Activated naive CD8-positive, alpha-beta T cell treated with anti-CD3 and anti-CD28 coated beads, Interleukin-2, amount 50 U/mL, for 24 hours (primary cell): ENCODE results near the gene PLCD1.
A peak's percentile ranks its signal among the peaks of the same experiment; 100 is the strongest.

ENCODE experiments used
- ATAC-seq: fragments of 150-1000 bp; cut with Tn5 transposase; one replicate; pipeline ENCODE4 v1.10.0; 2021
- DNase-seq: peaks from one replicate; pipeline ENCODE4 v3.0.0; 2021
- H3K27ac Mint-ChIP-seq: one replicate; pipeline ENCODE4 v1.8.0; 2021; ENCODE audit warnings: mild to moderate bottlenecking, mixed read lengths
- H3K27me3 Mint-ChIP-seq: one replicate; pipeline ENCODE4 v1.8.0; 2021; ENCODE audit warnings: mixed read lengths
- H3K36me3 Mint-ChIP-seq: one replicate; pipeline ENCODE4 v1.8.0; 2021; ENCODE audit warnings: low read depth, mixed read lengths
- H3K4me1 Mint-ChIP-seq: one replicate; pipeline ENCODE4 v1.8.0; 2021; ENCODE audit warnings: mixed read lengths
- H3K4me3 Mint-ChIP-seq: one replicate; pipeline ENCODE4 v1.8.0; 2021; ENCODE audit warnings: mild to moderate bottlenecking, moderate library complexity, mixed read lengths
- H3K9me3 Mint-ChIP-seq: one replicate; pipeline ENCODE4 v1.8.0; 2021; ENCODE audit warnings: mixed read lengths

Gene PLCD1

GRCh38 chr3:38030126-38031021 is 932 bp upstream of the PLCD1 start:
- H3K4me3 Mint-ChIP-seq = no peak overlapping the region
- no peaks in the 10 kb centered on the region for H3K36me3 Mint-ChIP-seq
- peaks cover 22% of the 10 kb centered on the region for H3K4me1 Mint-ChIP-seq
- no peak for ATAC-seq
- H3K27ac Mint-ChIP-seq = no peak overlapping the region
- H3K9me3 Mint-ChIP-seq = no peaks in the 10 kb centered on the region
- no peak for DNase-seq
- peaks cover 22% of the 10 kb centered on the region for H3K27me3 Mint-ChIP-seq

GRCh38 chr3:38028621-38029361 is 651 bp downstream of the PLCD1 start:
- H3K4me1 Mint-ChIP-seq = peaks cover 32% of the 10 kb centered on the region
- no peak for ATAC-seq

GRCh38 chr3:38027466-38028465 is 1.7 kb downstream of the PLCD1 start:
- no peak for DNase-seq
- Mint-ChIP-seq H3K27me3 (peaks cover 19% of the 10 kb centered on the region), H3K4me3 (peak overlapping the region; percentile 18), H3K27ac (no peak overlapping the region), H3K36me3 (no peaks in the 10 kb centered on the region), H3K4me1 (peaks cover 39% of the 10 kb centered on the region), H3K9me3 (no peaks in the 10 kb centered on the region)
- no peak for ATAC-seq

More at GRCh38 chr3:38028621-38029361, 651 bp downstream of the PLCD1 start:
- H3K9me3 Mint-ChIP-seq = no peaks in the 10 kb centered on the region
- H3K4me3 Mint-ChIP-seq = peak overlapping the region; percentile 18
- H3K27ac Mint-ChIP-seq = no peak overlapping the region
- DNase-seq = no peak
- H3K27me3 Mint-ChIP-seq = peaks cover 22% of the 10 kb centered on the region
- H3K36me3 Mint-ChIP-seq = no peaks in the 10 kb centered on the region

- ATAC-seq (no peak), DNase-seq (no peak)
- Mint-ChIP-seq H3K27me3 (peaks cover 16% of the 10 kb centered on the region), H3K4me3 (no peak overlapping the region), H3K27ac (no peak overlapping the region), H3K4me1 (peaks cover 39% of the 10 kb centered on the region), H3K9me3 (no peaks in the 10 kb centered on the region), H3K36me3 (no peaks in the 10 kb centered on the region)
Measured at GRCh38 chr3:38026856-38027255, 2.6 kb downstream of the PLCD1 start.

- DNase-seq (no peak), ATAC-seq (no peak)
- H3K27ac Mint-ChIP-seq = no peak overlapping the region
- H3K9me3 Mint-ChIP-seq = no peaks in the 10 kb centered on the region
- H3K4me1 Mint-ChIP-seq = peaks cover 24% of the 10 kb centered on the region
- H3K4me3 Mint-ChIP-seq = peak overlapping the region; percentile 92
- H3K36me3 Mint-ChIP-seq = no peaks in the 10 kb centered on the region
- H3K27me3 Mint-ChIP-seq = peaks cover 4% of the 10 kb centered on the region
Measured at GRCh38 chr3:38022896-38023709, 6.3 kb downstream of the PLCD1 start.

- Mint-ChIP-seq H3K27me3 (no peaks in the 10 kb centered on the region), H3K4me1 (peaks cover 24% of the 10 kb centered on the region), H3K27ac (no peak overlapping the region), H3K9me3 (no peaks in the 10 kb centered on the region), H3K36me3 (peaks cover 2% of the 10 kb centered on the region), H3K4me3 (no peak overlapping the region)
- no peak for DNase-seq
- ATAC-seq = no peak
Measured at GRCh38 chr3:38022301-38022700, 7.1 kb downstream of the PLCD1 start.

GRCh38 chr3:38021196-38021595 is 8.2 kb downstream of the PLCD1 start:
- DNase-seq (no peak), ATAC-seq (no peak)
- H3K27ac Mint-ChIP-seq = no peak overlapping the region
- H3K4me3 Mint-ChIP-seq = no peak overlapping the region
- peaks cover 24% of the 10 kb centered on the region for H3K4me1 Mint-ChIP-seq
- H3K9me3 Mint-ChIP-seq = no peaks in the 10 kb centered on the region
- no peaks in the 10 kb centered on the region for H3K27me3 Mint-ChIP-seq
- H3K36me3 Mint-ChIP-seq = peaks cover 9% of the 10 kb centered on the region

- no peak overlapping the region for H3K4me3 Mint-ChIP-seq
- peaks cover 17% of the 10 kb centered on the region for H3K4me1 Mint-ChIP-seq
- no peaks in the 10 kb centered on the region for H3K9me3 Mint-ChIP-seq
- ATAC-seq (no peak), DNase-seq (no peak)
- no peak overlapping the region for H3K27ac Mint-ChIP-seq
- peaks cover 13% of the 10 kb centered on the region for H3K36me3 Mint-ChIP-seq
- no peaks in the 10 kb centered on the region for H3K27me3 Mint-ChIP-seq
Measured at GRCh38 chr3:38020342-38020726, 9.1 kb downstream of the PLCD1 start.

GRCh38 chr3:38019658-38020341 is 9.6 kb downstream of the PLCD1 start:
- Mint-ChIP-seq H3K36me3 (peaks cover 13% of the 10 kb centered on the region), H3K9me3 (no peaks in the 10 kb centered on the region), H3K4me3 (no peak overlapping the region), H3K27ac (no peak overlapping the region), H3K27me3 (no peaks in the 10 kb centered on the region), H3K4me1 (peaks cover 13% of the 10 kb centered on the region)
- DNase-seq (no peak), ATAC-seq (no peak)

- ATAC-seq (no peak), DNase-seq (no peak)
- no peak overlapping the region for H3K4me3 Mint-ChIP-seq
- peaks cover 4% of the 10 kb centered on the region for H3K4me1 Mint-ChIP-seq
- peaks cover 13% of the 10 kb centered on the region for H3K36me3 Mint-ChIP-seq
- H3K27ac Mint-ChIP-seq = no peak overlapping the region
- H3K27me3 Mint-ChIP-seq = no peaks in the 10 kb centered on the region
- no peaks in the 10 kb centered on the region for H3K9me3 Mint-ChIP-seq
Measured at GRCh38 chr3:38018296-38019266, 10.9 kb downstream of the PLCD1 start.

GRCh38 chr3:38017445-38018295 is 11.8 kb downstream of the PLCD1 start:
- no peak for ATAC-seq

More at GRCh38 chr3:38017445-38018295, 11.8 kb downstream of the PLCD1 start:
- Mint-ChIP-seq H3K27me3 (no peaks in the 10 kb centered on the region), H3K27ac (no peak overlapping the region), H3K36me3 (peaks cover 13% of the 10 kb centered on the region), H3K9me3 (no peaks in the 10 kb centered on the region), H3K4me1 (no peaks in the 10 kb centered on the region), H3K4me3 (no peak overlapping the region)
- no peak for DNase-seq
